Tibial artery (tissue), 4 donors: Measurements from ENCODE around the gene HSPB3.
"Not testable (repeated sequence)": the region's sequence is repeated elsewhere in the genome, so short reads cannot be mapped to it uniquely, and the experiment has no call there.

Experiments
- DNase-seq, 2 donors: peaks; one replicate each; pipeline ENCODE4 v3.0.0-alpha.2; 2019
- H3K27ac ChIP-seq, 2 donors: fragments of 200-600 bp; sonication (generic) in 1 of 2; 1 replicate in 1 of 2; 2 replicates in 1 of 2; pipeline ENCODE4 v1.5.1; 2018 to 2019; ENCODE audit warnings: mild to moderate bottlenecking in 1 of 2
- H3K27me3 ChIP-seq, 2 donors: fragments of 200-600 bp; sonication (generic) in 1 of 2; one replicate each; pipeline versions ENCODE4 v1.5.1 to v1.6.0; 2016 to 2019
- H3K36me3 ChIP-seq, 3 donors: fragments of 200-600 bp; sonication (generic) in 2 of 3; one replicate each; pipeline ENCODE4 v1.5.1; 2016 to 2019; ENCODE audit warnings: mild to moderate bottlenecking in 2 of 3
- H3K4me1 ChIP-seq, 4 donors: fragments of 200-600 bp; sonication (generic) in 2 of 4; 1 replicate in 3 of 4; 2 replicates in 1 of 4; pipeline ENCODE4 v1.5.1; 2016 to 2019
- H3K4me3 ChIP-seq, 2 donors: fragments of 200-600 bp; sonication (generic) in 1 of 2; 1 replicate in 1 of 2; 2 replicates in 1 of 2; pipeline ENCODE4 v1.5.1; 2018 to 2019; ENCODE audit warnings: mild to moderate bottlenecking in 2 of 2
- H3K9me3 ChIP-seq, 3 donors: fragments of 200-600 bp; sonication (generic) in 1 of 3; one replicate each; pipeline ENCODE4 v1.5.1; 2016 to 2019
- intact Hi-C: fragments of 100-400 bp; cut with DNase I; formaldehyde crosslinking; loops from one replicate; pipeline ENCODE4 v1.15.0; 2023; ENCODE audit warnings: low total_unique reads
- TF ChIP-seq, protein P1 (sequence below), 2 experiments: fragments of 200-600 bp in 1 of 2; fragments of 450-650 bp in 1 of 2; IDR thresholded peaks; one replicate each; pipeline ENCODE4 v1.5.1; 2017 to 2019; ENCODE audit warnings: antibody characterized with exemption in 2 of 2, mild to moderate bottlenecking in 1 of 2, moderate library complexity in 1 of 2

Gene HSPB3

DNA sequence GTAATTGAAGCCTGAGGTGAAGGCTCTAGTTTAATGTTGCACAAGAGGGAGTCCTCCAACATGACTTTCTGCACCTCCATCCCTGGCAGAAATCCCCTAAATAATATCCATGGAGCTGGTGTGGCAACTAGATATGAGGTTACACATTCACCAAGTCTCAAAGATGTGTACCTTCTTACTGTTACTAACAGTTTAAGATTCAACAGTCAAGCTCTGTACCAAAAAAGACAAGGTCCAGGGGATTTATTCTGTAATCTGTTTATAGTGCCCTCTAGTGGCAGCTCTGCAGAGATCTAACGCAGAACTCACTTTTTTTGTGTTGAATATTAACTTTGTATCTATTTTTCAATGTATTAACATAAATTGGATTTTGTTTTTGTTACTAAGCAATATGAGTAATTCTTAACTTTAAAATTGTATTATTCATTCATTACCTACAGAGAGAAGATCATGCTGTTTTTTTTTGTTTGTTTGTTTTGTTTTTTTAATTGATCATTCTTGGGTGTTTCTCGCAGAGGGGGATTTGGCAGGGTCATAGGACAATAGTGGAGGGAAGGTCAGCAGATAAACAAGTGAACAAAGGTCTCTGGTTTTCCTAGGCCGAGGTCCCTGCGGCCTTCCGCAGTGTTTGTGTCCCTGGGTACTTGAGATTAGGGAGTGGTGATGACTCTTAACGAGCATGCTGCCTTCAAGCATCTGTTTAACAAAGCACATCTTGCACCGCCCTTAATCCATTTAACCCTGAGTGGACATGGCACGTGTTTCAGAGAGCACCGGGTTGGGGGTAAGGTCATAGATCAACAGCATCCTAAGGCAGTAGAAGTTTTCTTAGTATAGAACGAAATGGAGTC lies 35.7 kb upstream of the HSPB3 start:
- TF ChIP-seq, protein P1, sequence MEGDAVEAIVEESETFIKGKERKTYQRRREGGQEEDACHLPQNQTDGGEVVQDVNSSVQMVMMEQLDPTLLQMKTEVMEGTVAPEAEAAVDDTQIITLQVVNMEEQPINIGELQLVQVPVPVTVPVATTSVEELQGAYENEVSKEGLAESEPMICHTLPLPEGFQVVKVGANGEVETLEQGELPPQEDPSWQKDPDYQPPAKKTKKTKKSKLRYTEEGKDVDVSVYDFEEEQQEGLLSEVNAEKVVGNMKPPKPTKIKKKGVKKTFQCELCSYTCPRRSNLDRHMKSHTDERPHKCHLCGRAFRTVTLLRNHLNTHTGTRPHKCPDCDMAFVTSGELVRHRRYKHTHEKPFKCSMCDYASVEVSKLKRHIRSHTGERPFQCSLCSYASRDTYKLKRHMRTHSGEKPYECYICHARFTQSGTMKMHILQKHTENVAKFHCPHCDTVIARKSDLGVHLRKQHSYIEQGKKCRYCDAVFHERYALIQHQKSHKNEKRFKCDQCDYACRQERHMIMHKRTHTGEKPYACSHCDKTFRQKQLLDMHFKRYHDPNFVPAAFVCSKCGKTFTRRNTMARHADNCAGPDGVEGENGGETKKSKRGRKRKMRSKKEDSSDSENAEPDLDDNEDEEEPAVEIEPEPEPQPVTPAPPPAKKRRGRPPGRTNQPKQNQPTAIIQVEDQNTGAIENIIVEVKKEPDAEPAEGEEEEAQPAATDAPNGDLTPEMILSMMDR (IDR thresholded peaks at IDR 0.05) = peak; percentile 72 to 74
- not testable (repeated sequence) for H3K27me3 ChIP-seq, H3K4me1 ChIP-seq, H3K27ac ChIP-seq, H3K4me3 ChIP-seq, H3K9me3 ChIP-seq, DNase-seq, H3K36me3 ChIP-seq
- intact Hi-C loops = loop anchor here (10.0 kb wide), 2 partner anchors 105 to 175 kb away; partner anchors contain the start of gene ARL15

DNA sequence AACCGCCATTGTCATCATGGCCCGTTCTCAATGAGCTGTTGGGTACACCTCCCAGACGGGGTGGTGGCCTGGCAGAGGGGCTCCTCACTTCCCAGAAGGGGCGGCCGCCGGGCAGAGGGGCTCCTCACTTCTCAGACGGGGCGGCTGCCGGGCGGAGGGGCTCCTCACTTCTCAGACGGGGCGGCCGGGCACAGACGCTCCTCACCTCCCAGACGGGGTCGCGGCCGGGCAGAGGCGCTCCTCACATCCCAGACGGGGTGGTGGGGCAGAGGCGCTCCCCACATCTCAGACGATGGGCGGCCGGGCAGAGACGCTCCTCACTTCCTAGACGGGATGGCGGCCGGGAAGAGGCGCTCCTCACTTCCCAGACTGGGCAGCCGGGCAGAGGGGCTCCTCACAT lies 35.0 kb upstream of the HSPB3 start:
- intact Hi-C loops, H3K9me3 ChIP-seq, H3K4me3 ChIP-seq, H3K27me3 ChIP-seq, H3K27ac ChIP-seq, H3K4me1 ChIP-seq, DNase-seq, H3K36me3 ChIP-seq: not testable (repeated sequence)

- intact Hi-C loops = no loop called here
- Histone ChIP-seq H3K27ac (no peak overlapping the region), H3K4me1 (no peaks in the 10 kb centered on the region), H3K36me3 (no peaks in the 10 kb centered on the region), H3K27me3 (no peaks in the 10 kb centered on the region), H3K4me3 (no peak overlapping the region), H3K9me3 (no peaks in the 10 kb centered on the region)
- no peak for DNase-seq
- TF ChIP-seq, protein P1 (IDR thresholded peaks at IDR 0.05) = no peak
Observed at GRCh38 chr5:54421976-54422375, 33.5 kb upstream of the HSPB3 start.

- TF ChIP-seq, protein P1 (IDR thresholded peaks at IDR 0.05) = no peak
- H3K9me3 ChIP-seq = no peaks in the 10 kb centered on the region
- no peaks in the 10 kb centered on the region for H3K36me3 ChIP-seq
- no peaks in the 10 kb centered on the region for H3K27me3 ChIP-seq
- no peak for DNase-seq
- no peaks in the 10 kb centered on the region for H3K4me1 ChIP-seq
- intact Hi-C loops = no loop called here
- no peak overlapping the region for H3K4me3 ChIP-seq
- no peak overlapping the region for H3K27ac ChIP-seq
Observed at GRCh38 chr5:54425258-54425657, 30.2 kb upstream of the HSPB3 start.

- Histone ChIP-seq H3K27ac (no peak overlapping the region), H3K9me3 (no peaks in the 10 kb centered on the region), H3K27me3 (no peaks in the 10 kb centered on the region), H3K4me1 (no peaks in the 10 kb centered on the region), H3K36me3 (no peaks in the 10 kb centered on the region), H3K4me3 (no peak overlapping the region)
- TF ChIP-seq, protein P1 (IDR thresholded peaks at IDR 0.05) = no peak
- intact Hi-C loops = no loop called here
- no peak for DNase-seq
Observed at GRCh38 chr5:54426209-54426608, 29.3 kb upstream of the HSPB3 start.

DNA sequence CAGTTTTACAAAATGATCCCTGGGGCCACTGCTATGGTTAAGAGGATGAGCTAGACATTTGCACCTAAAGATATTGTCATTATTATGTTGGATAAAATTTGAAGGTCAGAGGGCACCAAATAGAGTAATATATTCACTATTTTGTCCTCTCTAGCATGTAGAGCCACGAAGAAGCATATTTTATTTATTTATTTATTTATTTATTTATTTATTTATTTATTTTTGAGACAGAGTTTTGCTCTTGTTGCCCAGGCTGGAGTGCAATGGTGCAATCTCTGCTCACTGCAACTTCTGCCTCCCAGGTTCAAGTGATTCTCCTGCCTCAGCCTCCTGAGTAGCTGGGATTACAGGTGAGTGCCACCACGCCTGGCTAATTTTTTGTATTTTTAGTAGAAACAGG lies 20.8 kb upstream of the HSPB3 start:
- intact Hi-C loops = not testable (repeated sequence)

More for the DNA sequence above, 20.8 kb upstream of the HSPB3 start:
- H3K36me3 ChIP-seq, H3K27ac ChIP-seq, H3K27me3 ChIP-seq, DNase-seq, H3K4me3 ChIP-seq, H3K4me1 ChIP-seq, H3K9me3 ChIP-seq: not testable (repeated sequence)
